T-helper 2 cell (primary cell): Measurements from ENCODE around the gene OR4D10.

Experiments
- DNase-seq, 5 experiments: peaks; one replicate each; pipeline versions ENCODE4 v3.0.0 to v3.0.0-alpha.2; 2012 to 2022

The OR4D10 gene

GRCh38 chr11:59528711-59529110, 55.6 kb downstream of the OR4D10 start:
- no peak for DNase-seq
